HEK293T (cell line): ENCODE results near the gene TMEM179.

Experiments
- CTCF ChIA-PET: fragments of 350-600 bp; formaldehyde crosslinking; extraction: SDS; loops from one replicate; lab custom pipeline; 2021; ENCODE audit warnings: antibody characterized with exemption, inconsistent platforms; lab: Yijun Ruan, JAX
- POLR2A ChIA-PET: fragments of 350-600 bp; formaldehyde crosslinking; extraction: SDS; loops from one replicate; lab custom pipeline; 2020; ENCODE audit warnings: antibody characterized with exemption, inconsistent platforms; lab: Yijun Ruan, JAX
- DNase-seq: peaks from one replicate; pipeline ENCODE4 v3.0.0; 2012; ENCODE audit warnings: mixed read lengths; ENCODE audit errors: extremely low spot score
- ARNT ChIP-seq: fragments of 450-650 bp; IDR thresholded peaks from 2 replicates; pipeline ENCODE4 v1.6.1; 2017; ENCODE audit warnings: mild to moderate bottlenecking
- BHLHE40 ChIP-seq: fragments of 450-650 bp; IDR thresholded peaks from 2 replicates; pipeline ENCODE4 v1.6.1; 2016; ENCODE audit warnings: mild to moderate bottlenecking, moderate library complexity, borderline replicate concordance
- CTBP1 ChIP-seq: fragments of 450-650 bp; IDR thresholded peaks from 2 replicates; pipeline ENCODE4 v1.6.1; 2016; ENCODE audit warnings: borderline replicate concordance
- ELF4 ChIP-seq: fragments of 450-650 bp; IDR thresholded peaks from 2 replicates; pipeline ENCODE4 v1.6.1; 2017; ENCODE audit warnings: antibody characterized with exemption
- FOXA1 ChIP-seq: fragments of 450-650 bp; IDR thresholded peaks from 2 replicates; pipeline ENCODE4 v1.6.1; 2016; ENCODE audit warnings: mild to moderate bottlenecking
- FOXK2 ChIP-seq: fragments of 450-650 bp; IDR thresholded peaks from 2 replicates; pipeline ENCODE4 v1.6.1; 2016; ENCODE audit warnings: mild to moderate bottlenecking
- FOXM1 ChIP-seq: fragments of 450-650 bp; IDR thresholded peaks from 2 replicates; pipeline ENCODE4 v1.6.1; 2017; ENCODE audit warnings: mild to moderate bottlenecking, borderline replicate concordance
- HDGF ChIP-seq: fragments of 450-650 bp; IDR thresholded peaks from 2 replicates; pipeline ENCODE4 v1.6.1; 2017; ENCODE audit warnings: antibody characterized with exemption, borderline replicate concordance
- L3MBTL2 ChIP-seq: fragments of 450-650 bp; conservative IDR thresholded peaks from 2 replicates; pipeline ENCODE4 v1.6.1; 2016; ENCODE audit warnings: mild to moderate bottlenecking
- LEF1 ChIP-seq: fragments of 450-650 bp; IDR thresholded peaks from 2 replicates; pipeline ENCODE4 v1.6.1; 2017; ENCODE audit warnings: mild to moderate bottlenecking, borderline replicate concordance
- NFRKB ChIP-seq: fragments of 450-650 bp; IDR thresholded peaks from 2 replicates; pipeline ENCODE4 v1.6.1; 2016; ENCODE audit warnings: mild to moderate bottlenecking, moderate library complexity
- SP1 ChIP-seq: fragments of 450-650 bp; IDR thresholded peaks from 2 replicates; pipeline ENCODE4 v1.6.1; 2017
- SUZ12 ChIP-seq: fragments of 450-650 bp; IDR thresholded peaks from 2 replicates; pipeline ENCODE4 v1.6.1; 2016; ENCODE audit warnings: mild to moderate bottlenecking
- TARDBP ChIP-seq: fragments of 450-650 bp; IDR thresholded peaks from 2 replicates; pipeline ENCODE4 v1.6.1; 2016
- ZNF384 ChIP-seq: fragments of 450-650 bp; IDR thresholded peaks from 2 replicates; pipeline ENCODE4 v1.6.1; 2016
- TF ChIP-seq, protein P1 (sequence below): fragments of 450-650 bp; IDR thresholded peaks from 2 replicates; pipeline ENCODE4 v1.6.1; 2016

The TMEM179 gene

DNA sequence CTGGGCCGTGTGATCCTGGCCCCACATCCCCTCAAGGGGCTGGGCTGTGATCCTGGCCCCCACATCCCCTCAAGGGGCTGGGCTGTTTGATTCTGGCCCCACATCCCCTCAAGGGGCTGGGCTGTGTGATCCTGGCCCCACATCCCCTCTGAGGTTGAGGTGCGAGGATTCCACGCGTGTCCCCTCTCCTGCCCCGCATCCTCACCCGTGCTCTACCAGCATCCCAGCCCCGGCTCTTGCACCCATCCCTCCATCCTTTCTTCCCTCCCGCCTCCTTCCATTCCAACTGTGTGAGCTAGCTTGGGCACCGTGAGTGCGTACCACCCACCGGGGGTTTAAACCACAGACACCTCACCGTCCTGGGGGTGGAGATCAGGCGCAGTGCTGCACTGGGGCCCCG is 31.1 kb upstream of the TMEM179 start:
- POLR2A ChIA-PET = no interaction called here
- DNase-seq = no peak
- TF ChIP-seq ELF4 (no peak), FOXA1 (no peak), LEF1 (no peak), SUZ12 (no peak), ARNT (no peak), FOXM1 (no peak), ZNF384 (no peak), FOXK2 (no peak), L3MBTL2 (no peak), NFRKB (no peak), CTBP1 (no peak), TARDBP (no peak), SP1 (no peak), BHLHE40 (no peak), HDGF (no peak)
- TF ChIP-seq, protein P1, sequence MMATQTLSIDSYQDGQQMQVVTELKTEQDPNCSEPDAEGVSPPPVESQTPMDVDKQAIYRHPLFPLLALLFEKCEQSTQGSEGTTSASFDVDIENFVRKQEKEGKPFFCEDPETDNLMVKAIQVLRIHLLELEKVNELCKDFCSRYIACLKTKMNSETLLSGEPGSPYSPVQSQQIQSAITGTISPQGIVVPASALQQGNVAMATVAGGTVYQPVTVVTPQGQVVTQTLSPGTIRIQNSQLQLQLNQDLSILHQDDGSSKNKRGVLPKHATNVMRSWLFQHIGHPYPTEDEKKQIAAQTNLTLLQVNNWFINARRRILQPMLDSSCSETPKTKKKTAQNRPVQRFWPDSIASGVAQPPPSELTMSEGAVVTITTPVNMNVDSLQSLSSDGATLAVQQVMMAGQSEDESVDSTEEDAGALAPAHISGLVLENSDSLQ = no peak
- CTCF ChIA-PET = interaction anchor here (0.7 kb wide), 1 partner anchor 134 kb away, joined by 3 read pairs; no protein-coding TSS in a partner anchor

DNA sequence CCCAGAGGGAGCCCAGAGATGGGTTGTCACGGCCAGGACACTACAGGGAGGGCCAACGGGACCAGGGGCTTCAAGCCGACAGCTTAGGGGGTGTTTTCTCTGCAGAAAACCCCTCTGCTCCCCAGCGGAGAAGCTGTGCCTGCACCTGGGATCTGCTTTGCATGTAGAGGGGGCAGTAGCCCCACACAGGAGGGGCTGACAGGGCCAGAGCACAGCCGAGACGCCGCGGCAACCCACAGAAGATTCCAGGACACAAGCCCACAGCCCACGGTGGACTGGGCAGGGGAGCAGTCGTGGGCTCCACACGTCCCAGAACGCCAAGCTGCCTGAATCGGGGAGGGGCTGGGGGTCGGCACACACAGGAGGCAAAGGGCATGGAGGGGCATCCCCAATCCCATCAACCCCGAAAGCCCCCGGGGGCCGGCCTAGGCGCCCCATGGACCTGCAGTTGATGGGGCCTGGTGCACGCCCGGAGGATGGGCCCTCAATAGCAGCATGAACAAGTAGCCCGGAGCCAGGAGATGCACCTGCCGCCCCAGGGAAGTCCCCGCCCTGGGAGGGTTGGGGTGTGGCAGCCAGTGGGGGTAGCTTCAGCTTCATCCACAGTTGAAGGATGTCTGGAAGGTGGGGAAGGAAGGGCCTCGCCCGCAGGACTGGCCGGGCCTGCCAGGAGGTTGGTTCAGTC is 30.5 kb upstream of the TMEM179 start:
- TF ChIP-seq ARNT (no peak), BHLHE40 (no peak), ZNF384 (no peak), TARDBP (no peak), SUZ12 (no peak), FOXK2 (no peak), NFRKB (no peak), ELF4 (no peak), HDGF (no peak), SP1 (no peak), L3MBTL2 (no peak), CTBP1 (no peak)
- CTCF ChIA-PET = no interaction called here
- POLR2A ChIA-PET = no interaction called here
- DNase-seq = no peak

DNA sequence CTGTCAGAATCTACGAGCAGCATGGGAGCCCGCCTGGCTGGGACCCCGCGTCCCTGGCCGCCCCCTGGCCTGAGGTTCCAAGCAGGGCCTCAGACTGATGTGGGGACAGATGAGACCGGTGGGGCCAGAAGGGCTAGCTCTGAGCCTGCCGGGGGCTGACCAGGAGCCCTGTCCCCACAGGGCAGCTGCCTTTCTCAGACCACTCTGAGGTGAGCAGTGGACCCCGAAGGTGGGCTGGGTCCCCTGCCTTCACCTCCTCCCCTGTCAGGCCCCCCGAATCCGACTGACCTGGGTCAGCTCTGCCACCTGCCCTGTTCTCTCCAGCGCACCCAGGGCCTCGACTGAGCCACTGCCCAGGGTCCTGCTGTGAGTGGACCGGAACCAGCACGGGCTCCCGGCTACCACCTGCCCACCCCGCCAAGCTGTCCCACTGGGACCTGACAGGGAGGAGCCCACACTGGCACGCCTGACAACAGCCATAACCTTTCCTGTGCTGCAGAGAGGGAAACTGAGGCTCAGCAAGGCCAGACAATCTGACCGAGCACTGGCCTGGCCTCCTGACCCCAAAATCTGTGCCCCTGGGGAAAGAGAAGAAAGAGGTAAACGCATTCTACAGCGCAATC is 29.7 kb upstream of the TMEM179 start:
- DNase-seq = no peak
- ChIA-PET POLR2A (no interaction called here), CTCF (no interaction called here)
- TF ChIP-seq CTBP1 (no peak), FOXA1 (no peak), FOXM1 (no peak), HDGF (no peak), LEF1 (no peak), ELF4 (no peak), ARNT (no peak), SP1 (no peak), NFRKB (no peak), FOXK2 (no peak), TARDBP (no peak), SUZ12 (no peak), ZNF384 (no peak), L3MBTL2 (no peak), BHLHE40 (no peak)
- TF ChIP-seq, protein P1 = no peak

DNA sequence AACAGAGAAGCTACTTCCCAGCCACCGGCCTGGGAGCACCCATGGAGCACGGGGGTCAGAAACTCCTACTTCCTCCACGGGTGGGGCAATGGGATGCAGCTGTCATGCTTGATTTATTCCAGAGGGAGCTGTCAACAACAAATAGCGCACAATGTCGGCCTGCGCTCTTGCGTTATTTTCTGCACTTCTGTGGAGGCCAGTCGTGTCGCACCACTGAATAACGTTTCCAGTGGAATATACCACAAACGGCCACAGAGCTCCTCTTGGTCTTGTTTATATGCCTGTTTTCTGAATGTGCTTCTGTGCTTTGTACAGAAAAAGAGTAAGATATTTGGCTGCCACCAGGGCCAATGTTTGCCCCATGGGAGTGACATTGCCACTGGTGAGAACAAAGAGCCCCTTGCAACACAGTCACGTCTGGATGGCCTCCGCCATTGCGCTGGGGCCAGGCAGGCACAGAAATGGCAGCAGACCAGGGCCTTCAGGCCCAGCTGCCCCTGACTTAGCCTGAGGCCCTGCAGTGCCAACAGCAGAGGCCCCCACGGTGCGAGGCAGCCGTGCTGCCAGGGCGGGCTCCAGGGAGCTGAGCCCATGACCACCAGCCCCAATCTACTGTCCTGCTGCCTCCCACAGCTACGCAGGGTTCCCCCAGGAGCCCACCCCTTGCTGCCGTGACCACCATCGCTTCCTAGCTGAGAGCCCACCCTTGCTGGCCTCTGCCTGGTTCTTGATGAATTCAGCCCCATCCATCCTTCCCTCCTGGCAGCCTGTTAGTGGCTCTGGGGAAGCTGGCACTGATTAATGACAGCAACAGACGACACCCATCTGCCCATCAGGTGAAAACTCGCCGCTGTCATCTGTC is 28.9 kb upstream of the TMEM179 start:
- no peak for DNase-seq
- CTCF ChIA-PET = no interaction called here
- POLR2A ChIA-PET = interaction anchor here (0.7 kb wide), 1 partner anchor 388 kb away, joined by 3 read pairs; no protein-coding TSS in a partner anchor
- no peak for TF ChIP-seq HDGF
- no peak for TF ChIP-seq LEF1
- no peak for TF ChIP-seq ARNT
- TF ChIP-seq CTBP1 = no peak
- no peak for TF ChIP-seq BHLHE40
- no peak for TF ChIP-seq FOXM1
- TF ChIP-seq, protein P1 = no peak
- TF ChIP-seq SP1 = no peak
- TF ChIP-seq FOXK2 = no peak
- TF ChIP-seq SUZ12 = no peak
- no peak for TF ChIP-seq FOXA1
- no peak for TF ChIP-seq L3MBTL2
- TF ChIP-seq ELF4 = no peak
- no peak for TF ChIP-seq NFRKB
- no peak for TF ChIP-seq TARDBP
- no peak for TF ChIP-seq ZNF384

DNA sequence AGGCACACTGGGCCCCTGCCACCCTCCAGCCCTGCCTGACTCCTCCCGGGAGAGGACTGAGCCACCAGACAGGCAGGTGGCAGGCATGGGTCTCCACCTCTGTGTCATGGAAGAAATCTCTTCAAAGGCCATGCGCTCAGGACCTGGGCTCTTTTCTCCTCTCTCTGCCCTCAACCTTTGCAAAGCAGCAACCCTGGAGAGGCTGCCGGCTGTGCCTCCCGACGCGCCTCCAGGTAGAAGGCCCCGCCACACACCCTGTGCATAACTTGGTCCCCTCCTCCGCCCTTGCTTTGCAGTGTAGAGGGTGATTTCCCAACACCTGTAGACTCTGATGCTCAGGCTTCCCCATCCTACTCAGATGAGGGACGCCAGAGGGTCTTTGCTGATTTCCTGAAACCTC is 28.2 kb upstream of the TMEM179 start:
- ChIA-PET CTCF (no interaction called here), POLR2A (interaction anchor here (0.7 kb wide), 1 partner anchor 387 kb away, joined by 3 read pairs; no protein-coding TSS in a partner anchor)
- DNase-seq = no peak
- TF ChIP-seq HDGF (no peak), CTBP1 (no peak), SUZ12 (no peak)
